ENCODE data around the gene FAM118A. TPM values are rescaled to one million over a fixed set of nuclear protein-coding genes. Genes with fewer than 3 reads are reported as not detected.

Gene FAM118A
- total RNA-seq, 2 donors from 2014 or later, result 54.4 to 244 TPM

GRCh38 chr22:45303181-45303580, 6.6 kb upstream of the FAM118A start:
- Histone ChIP-seq H3K27ac (no peak overlapping the region), H3K36me3 (no peaks in the 10 kb centered on the region), H3K9me3 (no peaks in the 10 kb centered on the region), H3K4me3 (no peak overlapping the region), H3K4me1 (ENCODE audit: control insufficient read depth in 1 of 2, low read depth in 2 of 2) (no peaks in the 10 kb centered on the region), H3K27me3 (replicated peaks; ENCODE audit: insufficient read depth) (no peaks in the 10 kb centered on the region)
- no peak for TF ChIP-seq CTCF (IDR thresholded peaks at IDR 0.05)
- ATAC-seq (ENCODE audit: insufficient number of reproducible peaks, low FRiP score, low read depth) (no peak), DNase-seq (ENCODE audit: low spot score) (no peak)

- peaks cover 0 to 6% of the 10 kb centered on the region in 2 donors for H3K4me1 ChIP-seq (ENCODE audit: control insufficient read depth in 1 of 2, low read depth in 2 of 2)
- TF ChIP-seq CTCF (IDR thresholded peaks at IDR 0.05), result no peak
These were observed 4.8 kb upstream of the FAM118A start for GRCh38 chr22:45304971-45305370.

GRCh38 chr22:45305456-45306075, 4.2 kb upstream of the FAM118A start:
- ATAC-seq (ENCODE audit: insufficient number of reproducible peaks, low FRiP score, low read depth), result no peak
- Histone ChIP-seq H3K4me1 (ENCODE audit: control insufficient read depth in 1 of 2, low read depth in 2 of 2) (peaks cover 0 to 7% of the 10 kb centered on the region in 2 donors), H3K27me3 (replicated peaks; ENCODE audit: insufficient read depth) (no peaks in the 10 kb centered on the region), H3K9me3 (no peaks in the 10 kb centered on the region), H3K4me3 (no peak overlapping the region), H3K36me3 (no peaks in the 10 kb centered on the region), H3K27ac (no peak overlapping the region)
- no peak for DNase-seq (ENCODE audit: low spot score)
- no peak for TF ChIP-seq CTCF (IDR thresholded peaks at IDR 0.05)

More at GRCh38 chr22:45304971-45305370, 4.8 kb upstream of the FAM118A start:
- ATAC-seq (ENCODE audit: insufficient number of reproducible peaks, low FRiP score, low read depth) (no peak), DNase-seq (ENCODE audit: low spot score) (no peak)
- no peaks in the 10 kb centered on the region for H3K36me3 ChIP-seq
- no peaks in the 10 kb centered on the region for H3K27me3 ChIP-seq (replicated peaks; ENCODE audit: insufficient read depth)
- H3K4me3 ChIP-seq, result no peak overlapping the region
- H3K27ac ChIP-seq, result no peak overlapping the region
- no peaks in the 10 kb centered on the region for H3K9me3 ChIP-seq

- DNase-seq (ENCODE audit: low spot score) (no peak), ATAC-seq (ENCODE audit: insufficient number of reproducible peaks, low FRiP score, low read depth) (no peak)
- TF ChIP-seq CTCF (IDR thresholded peaks at IDR 0.05), result no peak
- H3K36me3 ChIP-seq, result no peaks in the 10 kb centered on the region
- no peak overlapping the region for H3K4me3 ChIP-seq
- H3K9me3 ChIP-seq, result no peaks in the 10 kb centered on the region
- no peak overlapping the region for H3K27ac ChIP-seq
- H3K4me1 ChIP-seq (ENCODE audit: control insufficient read depth in 1 of 2, low read depth in 2 of 2), result peaks cover 3 to 13% of the 10 kb centered on the region in 2 donors
- no peaks in the 10 kb centered on the region for H3K27me3 ChIP-seq (replicated peaks; ENCODE audit: insufficient read depth)
These were observed 3.6 kb upstream of the FAM118A start for GRCh38 chr22:45306139-45306538.

GRCh38 chr22:45308391-45308956, 1.3 kb upstream of the FAM118A start:
- no peak overlapping the region for H3K27ac ChIP-seq
- TF ChIP-seq CTCF (IDR thresholded peaks at IDR 0.05), result no peak

More at GRCh38 chr22:45308391-45308956, 1.3 kb upstream of the FAM118A start:
- no peaks in the 10 kb centered on the region for H3K36me3 ChIP-seq
- H3K4me1 ChIP-seq (ENCODE audit: control insufficient read depth in 1 of 2, low read depth in 2 of 2), result peaks cover 6 to 26% of the 10 kb centered on the region in 2 donors
- DNase-seq (ENCODE audit: low spot score), result no peak
- no peak for ATAC-seq (ENCODE audit: insufficient number of reproducible peaks, low FRiP score, low read depth)
- H3K4me3 ChIP-seq, result no peak overlapping the region
- H3K27me3 ChIP-seq (replicated peaks; ENCODE audit: insufficient read depth), result no peaks in the 10 kb centered on the region
- no peaks in the 10 kb centered on the region for H3K9me3 ChIP-seq
